Caco-2 (cell line): ENCODE results near the gene FGF14. TPM values are rescaled to one million over a fixed set of nuclear protein-coding genes. Genes with fewer than 3 reads are reported as not detected.

Experiments used
- BruUV-seq: library from RNA; stranded (reverse); fragments of 400-500 nt; replicated peaks from 2 replicates; lab custom pipeline; 2021; lab: Mats Ljungman, UMichigan
- CTCF ChIA-PET: fragments of 300-600 bp; sonication (Branson Sonifier 250); formaldehyde crosslinking; loops from one replicate; lab custom pipeline; 2022; ENCODE audit warnings: antibody characterized with exemption; lab: Charles Lee
- POLR2A ChIA-PET: fragments of 300-600 bp; sonication (Branson Sonifier 250); formaldehyde crosslinking; loops from one replicate; lab custom pipeline; 2022; ENCODE audit warnings: antibody characterized with exemption; lab: Charles Lee
- DNase-seq, 2 experiments: peaks; one replicate each; pipeline versions ENCODE4 v3.0.0 to v3.0.0-alpha.2; 2020 to 2022
- H3K27me3 ChIP-seq: replicated peaks from 2 replicates; pipeline ENCODE4 v1.6.0; 2011; ENCODE audit warnings: low read length; ENCODE audit not compliant: control insufficient read depth, insufficient read depth
- H3K36me3 ChIP-seq: 2 replicates; pipeline ENCODE4 v1.5.1; 2011; ENCODE audit warnings: low read length; ENCODE audit not compliant: control insufficient read depth, insufficient read depth
- H3K4me1 ChIP-seq: fragments of 250-450 bp; sonication (Bioruptor Pico); 2 replicates; pipeline ENCODE4 v1.5.1; 2020; ENCODE audit warnings: mild to moderate bottlenecking
- H3K4me3 ChIP-seq: 2 replicates; pipeline ENCODE4 v1.5.1; 2011; ENCODE audit warnings: low read depth, mild to moderate bottlenecking, control low read depth, low read length
- H3K9me3 ChIP-seq: fragments of 250-450 bp; sonication (Bioruptor Pico); 2 replicates; pipeline ENCODE4 v1.5.1; 2020; ENCODE audit warnings: mild to moderate bottlenecking, moderate library complexity
- H3K27ac Mint-ChIP-seq: one replicate; pipeline ENCODE4 v1.8.0; 2022; ENCODE audit warnings: mixed read lengths; ENCODE audit not compliant: unreplicated experiment
- H3K27me3 Mint-ChIP-seq: one replicate; pipeline ENCODE4 v1.8.0; 2022; ENCODE audit warnings: mixed read lengths; ENCODE audit not compliant: insufficient read depth, unreplicated experiment
- H3K36me3 Mint-ChIP-seq: one replicate; pipeline ENCODE4 v1.8.0; 2022; ENCODE audit warnings: mild to moderate bottlenecking, mixed read lengths; ENCODE audit not compliant: insufficient read depth, unreplicated experiment
- H3K4me1 Mint-ChIP-seq: one replicate; pipeline ENCODE4 v1.8.0; 2022; ENCODE audit warnings: low read depth, mixed read lengths; ENCODE audit not compliant: unreplicated experiment
- H3K4me3 Mint-ChIP-seq: one replicate; pipeline ENCODE4 v1.8.0; 2022; ENCODE audit warnings: mild to moderate bottlenecking, moderate library complexity, mixed read lengths; ENCODE audit not compliant: unreplicated experiment
- H3K9me3 Mint-ChIP-seq: one replicate; pipeline ENCODE4 v1.8.0; 2022; ENCODE audit warnings: mixed read lengths; ENCODE audit not compliant: unreplicated experiment
- CTCF ChIP-seq, 2 experiments: fragments of 200-600 bp in 1 of 2; IDR thresholded peaks; 1 replicate in 1 of 2; 2 replicates in 1 of 2; pipeline versions ENCODE4 v1.5.1 to v1.8.0; 2011 to 2022; ENCODE audit warnings: antibody characterized with exemption in 1 of 2, control low read depth in 1 of 2, inconsistent platforms in 1 of 2, low read depth in 1 of 2, low read length in 1 of 2, mild to moderate bottlenecking in 1 of 2, moderate library complexity in 1 of 2; ENCODE audit not compliant: insufficient read depth in 1 of 2, severe bottlenecking in 1 of 2, unreplicated experiment in 1 of 2
- intact Hi-C: fragments of 100-400 bp; cut with micrococcal nuclease; formaldehyde crosslinking; loops from one replicate; pipeline ENCODE4 v1.10.0; 2022; ENCODE audit not compliant: unreplicated experiment
- total RNA-seq: library from RNA; stranded (reverse); gene quantifications from 2 replicates; pipeline ENCODE4 v1.2.3, GENCODE V29; 2022

The FGF14 gene
- total RNA-seq, 1 experiment from 2014 or later = not detected

DNA sequence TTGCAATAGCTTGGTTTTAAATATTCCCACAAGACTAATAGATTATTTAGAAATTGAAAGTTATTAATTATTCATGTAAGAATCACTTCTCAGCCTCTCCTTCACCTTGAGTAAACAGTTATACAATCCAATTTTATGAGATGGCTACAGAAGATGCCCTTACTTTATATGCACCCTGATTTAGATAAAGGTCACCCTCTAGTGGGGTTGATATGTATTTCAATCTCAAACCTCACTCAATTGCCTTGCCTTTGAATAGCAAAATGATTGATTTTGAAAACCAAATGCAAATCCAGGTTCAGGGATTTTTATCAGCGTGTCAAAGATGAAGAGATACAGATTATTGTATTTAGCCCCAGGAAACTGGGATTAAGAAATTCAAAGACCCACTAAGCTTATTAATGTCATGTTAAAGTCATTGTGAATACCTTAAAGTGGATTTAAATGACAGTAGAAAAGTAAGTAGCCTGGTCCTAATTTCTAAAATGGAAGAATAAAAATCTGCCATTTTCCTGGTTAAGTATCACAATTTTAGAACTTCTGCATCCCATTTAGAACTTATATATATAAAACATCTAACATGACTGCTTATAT is 644.3 kb downstream of the FGF14 start:
- DNase-seq = no peak
- H3K27ac Mint-ChIP-seq = no peak overlapping the region
- no peaks in the 10 kb centered on the region for H3K36me3 ChIP-seq
- H3K9me3 Mint-ChIP-seq = no peaks in the 10 kb centered on the region
- H3K27me3 ChIP-seq = no peaks in the 10 kb centered on the region
- no peaks in the 10 kb centered on the region for H3K4me1 Mint-ChIP-seq
- H3K27me3 Mint-ChIP-seq = peaks cover 3% of the 10 kb centered on the region
- TF ChIP-seq CTCF (IDR thresholded peaks at IDR 0.05; ENCODE audit: insufficient read depth in 1 of 2, low read depth in 1 of 2, low read length in 1 of 2, severe bottlenecking in 1 of 2, unreplicated experiment in 1 of 2) = peak; percentile 16 to 41
- H3K4me3 ChIP-seq = no peak overlapping the region
- no peaks in the 10 kb centered on the region for H3K9me3 ChIP-seq
- CTCF ChIA-PET = no interaction called here
- POLR2A ChIA-PET = no interaction called here
- H3K4me3 Mint-ChIP-seq = no peak overlapping the region
- H3K36me3 Mint-ChIP-seq = no peaks in the 10 kb centered on the region
- BruUV-seq = no TSS peak
- no peaks in the 10 kb centered on the region for H3K4me1 ChIP-seq
- intact Hi-C loops = loop anchor here (1.0 to 2.0 kb wide), 2 partner anchors 243 to 613 kb away; no protein-coding TSS in a partner anchor

DNA sequence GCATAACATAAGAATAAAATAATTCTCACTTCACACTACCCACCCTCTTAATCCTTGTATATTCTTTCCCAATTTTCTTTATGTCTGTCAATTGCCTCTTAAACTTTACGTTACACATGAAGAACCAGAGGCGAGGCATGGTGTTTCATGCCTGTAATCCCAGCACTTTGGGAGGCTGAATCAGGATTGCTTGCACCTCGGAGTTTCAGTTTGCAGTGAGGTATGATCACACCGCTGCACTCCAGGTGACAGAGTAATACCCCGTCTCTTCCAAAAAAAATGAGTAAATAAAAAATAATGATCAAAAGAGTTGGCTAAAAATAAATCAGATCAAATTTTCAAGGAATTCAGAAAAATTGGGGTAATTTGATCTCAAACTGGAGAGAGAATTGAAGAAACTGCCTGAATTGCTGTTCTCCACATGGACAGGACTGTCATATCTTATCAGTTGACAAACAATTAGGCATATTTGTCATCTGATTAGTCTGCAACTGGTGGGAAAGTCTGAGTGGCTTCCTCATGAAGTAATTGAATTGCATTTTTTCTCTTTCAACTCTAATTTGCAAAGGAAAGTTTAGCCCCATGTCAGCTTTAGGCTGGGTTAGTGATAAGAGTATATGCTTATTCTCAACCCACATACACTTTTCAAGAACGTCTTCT is 646.5 kb downstream of the FGF14 start:
- no peaks in the 10 kb centered on the region for H3K36me3 Mint-ChIP-seq
- H3K9me3 ChIP-seq = no peaks in the 10 kb centered on the region
- H3K9me3 Mint-ChIP-seq = no peaks in the 10 kb centered on the region
- no peaks in the 10 kb centered on the region for H3K4me1 Mint-ChIP-seq
- BruUV-seq = no TSS peak
- no peak overlapping the region for H3K4me3 ChIP-seq
- ChIA-PET CTCF (no interaction called here), POLR2A (no interaction called here)
- H3K36me3 ChIP-seq = no peaks in the 10 kb centered on the region
- no peak for DNase-seq
- H3K27me3 ChIP-seq = no peaks in the 10 kb centered on the region
- peaks cover 3% of the 10 kb centered on the region for H3K27me3 Mint-ChIP-seq
- H3K4me3 Mint-ChIP-seq = no peak overlapping the region
- H3K4me1 ChIP-seq = no peaks in the 10 kb centered on the region
- intact Hi-C loops = no loop called here
- H3K27ac Mint-ChIP-seq = no peak overlapping the region
- no peak for TF ChIP-seq CTCF (IDR thresholded peaks at IDR 0.05; ENCODE audit: insufficient read depth in 1 of 2, low read depth in 1 of 2, low read length in 1 of 2, severe bottlenecking in 1 of 2, unreplicated experiment in 1 of 2)

DNA sequence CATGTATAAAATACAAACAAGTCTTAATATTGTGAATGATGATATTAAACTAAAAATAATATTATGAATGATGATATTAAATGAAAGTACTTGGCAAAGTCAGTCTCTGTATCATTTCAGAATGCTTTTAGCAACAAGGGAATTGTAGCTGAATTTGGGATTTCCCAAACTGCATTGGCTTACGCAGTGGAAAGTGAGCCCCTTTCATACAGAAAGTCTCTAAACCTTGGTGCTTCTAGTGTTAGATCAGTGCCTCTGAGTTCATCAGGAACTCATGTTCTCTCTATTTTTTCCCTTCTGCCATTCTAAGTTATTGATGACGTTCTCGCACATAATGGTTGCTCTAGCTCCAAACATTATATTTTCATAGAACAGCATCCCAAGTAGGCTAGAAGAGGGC is 649.4 kb downstream of the FGF14 start:
- Histone ChIP-seq H3K4me1 (no peaks in the 10 kb centered on the region), H3K36me3 (no peaks in the 10 kb centered on the region), H3K27me3 (no peaks in the 10 kb centered on the region), H3K9me3 (no peaks in the 10 kb centered on the region), H3K4me3 (no peak overlapping the region)
- Mint-ChIP-seq H3K36me3 (no peaks in the 10 kb centered on the region), H3K4me3 (no peak overlapping the region), H3K9me3 (no peaks in the 10 kb centered on the region), H3K4me1 (no peaks in the 10 kb centered on the region), H3K27ac (no peak overlapping the region), H3K27me3 (peaks cover 4% of the 10 kb centered on the region)
- ChIA-PET CTCF (no interaction called here), POLR2A (no interaction called here)
- no peak for TF ChIP-seq CTCF (IDR thresholded peaks at IDR 0.05; ENCODE audit: insufficient read depth in 1 of 2, low read depth in 1 of 2, low read length in 1 of 2, severe bottlenecking in 1 of 2, unreplicated experiment in 1 of 2)
- intact Hi-C loops = no loop called here
- DNase-seq = no peak
- no TSS peak for BruUV-seq
